Measurements from ENCODE around the gene EXO1.

EXO1 gene

DNA sequence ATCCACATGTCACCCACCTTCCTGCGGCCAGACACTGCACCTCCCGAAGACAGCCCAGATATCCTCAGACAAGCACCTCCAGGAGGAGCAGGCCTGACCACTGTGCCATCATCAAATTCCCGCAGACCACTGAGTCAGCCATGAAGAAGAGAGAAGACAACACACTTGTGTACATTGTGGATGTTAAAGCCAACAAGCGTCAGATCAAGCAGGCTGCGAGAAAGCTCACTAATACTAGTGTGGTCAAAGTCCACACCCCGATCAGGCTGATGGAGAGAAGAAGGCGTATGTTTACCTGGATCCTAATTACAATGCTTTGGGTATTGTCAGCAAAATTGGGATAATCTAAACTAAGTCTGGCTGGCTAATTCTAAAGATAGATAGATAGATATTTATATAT lies 68.2 kb downstream of the EXO1 start:
- CTCF ChIA-PET: interaction anchor here (0.6 kb wide), 1 partner anchor 101 kb away, joined by 3 read pairs; no protein-coding TSS in a partner anchor
- no peak overlapping the region for H3K27ac ChIP-seq
- TF ChIP-seq, protein P1, sequence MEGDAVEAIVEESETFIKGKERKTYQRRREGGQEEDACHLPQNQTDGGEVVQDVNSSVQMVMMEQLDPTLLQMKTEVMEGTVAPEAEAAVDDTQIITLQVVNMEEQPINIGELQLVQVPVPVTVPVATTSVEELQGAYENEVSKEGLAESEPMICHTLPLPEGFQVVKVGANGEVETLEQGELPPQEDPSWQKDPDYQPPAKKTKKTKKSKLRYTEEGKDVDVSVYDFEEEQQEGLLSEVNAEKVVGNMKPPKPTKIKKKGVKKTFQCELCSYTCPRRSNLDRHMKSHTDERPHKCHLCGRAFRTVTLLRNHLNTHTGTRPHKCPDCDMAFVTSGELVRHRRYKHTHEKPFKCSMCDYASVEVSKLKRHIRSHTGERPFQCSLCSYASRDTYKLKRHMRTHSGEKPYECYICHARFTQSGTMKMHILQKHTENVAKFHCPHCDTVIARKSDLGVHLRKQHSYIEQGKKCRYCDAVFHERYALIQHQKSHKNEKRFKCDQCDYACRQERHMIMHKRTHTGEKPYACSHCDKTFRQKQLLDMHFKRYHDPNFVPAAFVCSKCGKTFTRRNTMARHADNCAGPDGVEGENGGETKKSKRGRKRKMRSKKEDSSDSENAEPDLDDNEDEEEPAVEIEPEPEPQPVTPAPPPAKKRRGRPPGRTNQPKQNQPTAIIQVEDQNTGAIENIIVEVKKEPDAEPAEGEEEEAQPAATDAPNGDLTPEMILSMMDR (conservative IDR thresholded peaks at IDR 0.05; ENCODE audit: low read depth): no peak
- DNase-seq (ENCODE audit: low spot score): no peak
- POLR2A ChIA-PET (ENCODE audit: low non-redundant PET): no interaction called here

DNA sequence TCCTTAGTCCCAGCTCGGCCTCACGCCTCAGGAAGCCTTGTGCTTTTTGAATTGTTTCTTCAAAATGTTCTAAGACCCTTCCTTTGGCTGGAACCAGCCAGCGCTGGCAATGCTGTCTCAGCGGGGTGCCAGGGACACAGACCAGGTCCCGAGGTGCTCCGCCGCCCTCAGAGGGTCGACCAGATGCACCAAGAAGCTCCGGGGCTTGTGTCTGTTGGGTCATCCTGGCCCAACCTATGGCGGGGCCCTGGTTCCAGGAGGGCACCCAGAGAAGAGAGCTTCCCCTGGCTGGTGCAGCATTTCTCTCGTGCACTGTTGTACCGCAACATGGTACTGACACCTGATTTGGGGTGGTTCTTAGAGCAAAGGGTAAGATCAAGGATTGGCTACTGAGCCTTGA lies 69.5 kb downstream of the EXO1 start:
- ChIA-PET CTCF (interaction anchor here (0.7 kb wide), 1 partner anchor 53 kb away, joined by 5 read pairs; no protein-coding TSS in a partner anchor), POLR2A (ENCODE audit: low non-redundant PET) (no interaction called here)
- no peak for DNase-seq (ENCODE audit: low spot score)
- TF ChIP-seq, protein P1 (conservative IDR thresholded peaks at IDR 0.05; ENCODE audit: low read depth): no peak
- no peak overlapping the region for H3K27ac ChIP-seq

DNA sequence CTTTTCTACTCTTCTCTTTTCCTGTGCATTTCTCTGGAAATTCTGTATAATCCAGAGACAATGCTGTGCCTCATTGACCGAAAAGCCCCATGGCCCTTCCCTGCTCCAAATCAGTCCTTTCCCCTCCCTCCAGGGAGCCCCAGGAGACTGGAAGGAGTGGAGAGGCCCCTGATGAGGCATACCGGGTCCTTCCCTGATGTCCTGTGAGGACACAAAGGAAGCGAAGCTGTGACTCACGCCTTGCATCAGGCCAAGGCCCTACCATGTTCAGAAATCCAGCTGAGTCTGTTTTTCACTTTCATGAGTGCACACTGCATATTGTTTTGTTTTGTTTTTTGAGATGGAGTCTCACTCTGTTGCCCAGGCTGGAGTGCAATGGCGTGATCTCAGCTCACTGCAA lies 70.9 kb downstream of the EXO1 start:
- DNase-seq (ENCODE audit: low spot score): peak; percentile 61
- no peak overlapping the region for H3K27ac ChIP-seq
- ChIA-PET POLR2A (ENCODE audit: low non-redundant PET) (no interaction called here), CTCF (interaction anchor here (0.6 kb wide), 1 partner anchor 93 kb away, joined by 3 read pairs; no protein-coding TSS in a partner anchor)
- TF ChIP-seq, protein P1 (conservative IDR thresholded peaks at IDR 0.05; ENCODE audit: low read depth): no peak

DNA sequence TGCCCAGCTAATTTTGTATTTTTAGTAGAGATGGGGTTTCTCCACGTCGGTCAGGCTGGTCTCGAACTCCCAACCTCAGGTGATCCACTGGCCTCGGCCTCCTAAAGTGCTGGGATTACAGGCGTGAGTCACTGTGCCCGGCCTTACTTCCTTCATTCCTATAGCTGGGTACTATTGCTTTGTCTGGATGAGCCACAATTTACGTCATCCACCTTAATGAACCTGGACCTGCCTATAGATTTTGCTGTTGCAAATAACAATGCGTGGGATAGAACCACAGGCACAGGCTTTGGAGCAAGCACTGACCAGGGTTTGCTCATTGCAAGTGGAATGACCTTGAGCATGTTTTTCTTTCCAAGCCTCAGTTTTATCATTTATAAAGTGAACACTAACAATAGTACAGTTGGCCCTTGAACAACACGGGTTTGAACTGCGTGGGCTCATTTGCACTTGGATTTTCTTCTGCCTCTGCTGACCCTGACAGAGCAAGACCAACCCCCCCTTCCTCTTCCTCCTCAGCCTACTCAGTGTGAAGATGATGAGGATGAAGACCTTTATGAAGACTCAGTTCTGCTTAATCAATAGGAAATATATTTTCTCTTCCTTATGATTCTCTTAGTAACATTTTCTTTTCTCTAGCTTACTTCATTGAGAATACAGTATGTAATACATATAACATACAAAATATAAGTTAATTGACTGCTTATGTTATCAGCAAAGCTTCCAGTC lies 76.2 kb downstream of the EXO1 start:
- POLR2A ChIA-PET (ENCODE audit: low non-redundant PET): no interaction called here
- CTCF ChIA-PET: no interaction called here
- no peak overlapping the region for H3K27ac ChIP-seq
- DNase-seq (ENCODE audit: low spot score): no peak
- TF ChIP-seq, protein P1 (conservative IDR thresholded peaks at IDR 0.05; ENCODE audit: low read depth): no peak

DNA sequence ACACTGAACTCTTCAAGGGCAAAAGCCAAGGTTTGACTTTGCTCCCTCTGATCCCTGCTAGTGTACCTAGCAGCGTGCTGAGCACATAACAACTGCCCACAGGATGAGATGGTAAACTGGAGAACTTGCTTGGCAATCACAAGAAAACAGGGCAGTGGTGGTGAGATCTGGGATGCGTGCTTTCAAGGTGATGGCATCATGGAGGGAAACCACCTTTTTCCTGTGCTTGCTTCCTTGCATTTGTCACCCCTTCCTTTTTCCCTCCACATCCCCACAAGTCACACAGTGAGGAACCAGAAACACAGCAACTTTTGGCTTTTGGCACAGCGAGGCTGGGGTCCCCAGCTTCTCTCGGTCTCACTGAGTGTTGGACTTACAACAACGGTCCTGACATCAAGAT lies 78.1 kb downstream of the EXO1 start:
- CTCF ChIA-PET: interaction anchor here (0.6 kb wide), 1 partner anchor 60 kb away, joined by 5 read pairs; no protein-coding TSS in a partner anchor
- TF ChIP-seq, protein P1 (conservative IDR thresholded peaks at IDR 0.05; ENCODE audit: low read depth): no peak
- H3K27ac ChIP-seq: no peak overlapping the region
- no peak for DNase-seq (ENCODE audit: low spot score)
- POLR2A ChIA-PET (ENCODE audit: low non-redundant PET): no interaction called here

DNA sequence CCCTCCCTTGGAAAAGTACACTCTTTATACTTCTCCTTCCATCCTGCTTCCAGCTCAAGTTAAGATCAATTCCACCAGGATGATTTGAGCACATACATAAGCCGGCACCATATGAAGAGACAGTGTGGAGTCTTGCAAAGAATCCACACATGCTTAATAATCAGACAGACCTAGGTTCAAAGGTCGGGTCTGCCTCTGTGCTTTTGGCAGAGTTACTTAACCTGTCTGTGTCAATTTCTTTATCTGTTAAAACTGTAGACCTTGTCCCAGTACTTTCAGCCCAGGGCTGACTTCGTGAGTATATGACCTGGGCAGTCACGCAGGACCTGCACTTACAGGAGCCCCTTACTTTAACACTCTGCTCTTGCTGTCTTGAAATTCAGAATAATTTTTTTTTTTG lies 79.3 kb downstream of the EXO1 start:
- no peak overlapping the region for H3K27ac ChIP-seq
- ChIA-PET CTCF (no interaction called here), POLR2A (ENCODE audit: low non-redundant PET) (no interaction called here)
- DNase-seq (ENCODE audit: low spot score): no peak
- TF ChIP-seq, protein P1 (conservative IDR thresholded peaks at IDR 0.05; ENCODE audit: low read depth): no peak

Measured in RWPE1 (cell line).